ENCODE results near the gene TAF12.

DNA sequence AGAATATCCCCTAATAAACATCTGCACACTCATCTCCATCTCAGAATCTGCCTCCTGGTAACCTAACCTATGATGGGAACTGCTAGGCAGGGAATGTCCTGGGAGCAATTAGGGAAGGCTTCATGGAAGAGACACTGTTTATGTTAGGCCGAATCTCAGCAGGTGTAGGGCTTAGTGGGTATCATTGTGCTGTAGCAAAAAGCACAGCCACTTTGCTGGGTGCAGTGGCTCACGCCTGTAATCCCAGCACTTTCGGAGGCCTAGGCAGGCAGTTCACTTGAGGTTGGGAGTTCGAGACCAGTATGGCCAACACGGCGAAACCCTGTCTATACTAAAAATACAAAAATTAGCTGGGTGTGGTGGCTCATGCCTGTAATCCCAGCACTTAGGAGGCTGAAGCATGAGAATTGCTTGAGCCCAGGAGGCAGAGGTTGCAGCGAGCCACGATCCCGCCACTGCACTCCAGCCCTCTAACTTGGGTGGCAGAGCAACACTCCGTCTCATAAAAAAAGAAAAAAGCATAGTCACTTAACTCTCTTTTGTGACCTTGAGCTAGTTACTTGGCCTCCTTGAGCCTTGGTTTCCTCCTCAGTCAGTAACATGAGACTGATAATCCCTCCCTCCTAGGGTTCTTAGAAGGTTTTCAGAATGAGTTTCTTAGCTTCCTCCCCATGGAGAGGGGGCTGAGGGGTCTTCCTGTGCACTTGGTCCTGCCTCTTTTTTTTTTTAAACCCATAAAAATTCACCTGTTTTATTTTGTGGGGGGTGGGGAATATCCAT lies 47.3 kb downstream of the TAF12 start:
- TF ChIP-seq POLR2AphosphoS5 (IDR thresholded peaks at IDR 0.05; ENCODE audit: low read depth, low read length) (no peak), POLR2A (IDR thresholded peaks at IDR 0.05; ENCODE audit: low read depth, low read length) (no peak), TAF1 (IDR thresholded peaks at IDR 0.05; ENCODE audit: low read depth, low read length) (no peak), POU2F2 (IDR thresholded peaks at IDR 0.05; ENCODE audit: low read depth, low read length) (no peak), SPI1 (IDR thresholded peaks at IDR 0.05; ENCODE audit: low read depth, low read length) (no peak)

Measured in GM12891 (cell line).